Measurements from ENCODE around the gene ALDH7A1.

DNA sequence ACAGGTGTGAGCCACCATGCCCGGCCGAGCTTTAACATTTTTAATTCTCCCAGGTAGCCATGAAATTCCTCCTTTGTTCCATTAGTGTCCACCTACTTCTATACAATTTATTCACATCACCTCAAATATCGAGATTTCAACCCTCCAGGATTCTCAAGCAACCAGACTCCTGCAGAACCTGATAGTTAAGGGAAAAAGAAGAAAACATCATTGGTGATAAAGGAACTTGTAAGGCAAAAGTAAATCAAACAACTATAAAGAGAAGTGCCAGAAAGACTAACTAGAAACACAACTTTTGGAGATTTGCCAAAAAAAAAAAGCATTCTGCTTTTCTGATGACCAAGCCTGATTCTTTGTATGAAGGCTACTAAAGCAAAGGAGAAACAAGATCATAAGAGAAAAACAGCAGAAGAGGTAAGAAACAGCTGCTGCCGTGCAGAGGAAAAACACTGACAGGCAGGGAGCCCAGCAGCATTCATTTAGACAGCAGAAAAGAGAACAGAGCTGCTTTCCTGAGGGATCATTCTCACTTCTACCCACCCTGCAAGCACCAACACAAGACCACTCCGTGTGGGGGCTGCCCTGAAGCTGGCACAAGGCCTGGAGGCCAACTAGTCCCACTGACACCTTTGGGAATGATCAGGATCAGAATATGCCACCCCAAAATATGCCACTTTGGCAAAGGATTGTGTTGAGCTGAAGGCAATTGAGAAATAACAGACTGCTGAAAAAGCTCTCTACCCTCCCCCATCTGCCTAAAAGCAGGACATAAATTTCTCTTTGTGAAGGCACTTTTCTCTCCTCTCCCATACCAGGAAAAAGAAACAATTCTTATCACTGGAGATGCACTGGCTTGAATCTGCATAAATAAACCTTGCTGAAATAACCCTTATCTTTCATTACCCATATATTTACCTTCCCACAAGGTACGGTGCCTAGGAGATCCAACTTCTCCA, 75.1 kb downstream of the ALDH7A1 start:
- TF ChIP-seq, protein P1, sequence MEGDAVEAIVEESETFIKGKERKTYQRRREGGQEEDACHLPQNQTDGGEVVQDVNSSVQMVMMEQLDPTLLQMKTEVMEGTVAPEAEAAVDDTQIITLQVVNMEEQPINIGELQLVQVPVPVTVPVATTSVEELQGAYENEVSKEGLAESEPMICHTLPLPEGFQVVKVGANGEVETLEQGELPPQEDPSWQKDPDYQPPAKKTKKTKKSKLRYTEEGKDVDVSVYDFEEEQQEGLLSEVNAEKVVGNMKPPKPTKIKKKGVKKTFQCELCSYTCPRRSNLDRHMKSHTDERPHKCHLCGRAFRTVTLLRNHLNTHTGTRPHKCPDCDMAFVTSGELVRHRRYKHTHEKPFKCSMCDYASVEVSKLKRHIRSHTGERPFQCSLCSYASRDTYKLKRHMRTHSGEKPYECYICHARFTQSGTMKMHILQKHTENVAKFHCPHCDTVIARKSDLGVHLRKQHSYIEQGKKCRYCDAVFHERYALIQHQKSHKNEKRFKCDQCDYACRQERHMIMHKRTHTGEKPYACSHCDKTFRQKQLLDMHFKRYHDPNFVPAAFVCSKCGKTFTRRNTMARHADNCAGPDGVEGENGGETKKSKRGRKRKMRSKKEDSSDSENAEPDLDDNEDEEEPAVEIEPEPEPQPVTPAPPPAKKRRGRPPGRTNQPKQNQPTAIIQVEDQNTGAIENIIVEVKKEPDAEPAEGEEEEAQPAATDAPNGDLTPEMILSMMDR (IDR thresholded peaks at IDR 0.05), result no peak
- no peak for TF ChIP-seq EZH2 (IDR thresholded peaks at IDR 0.05)

All from neural progenitor cell (in vitro differentiated cells).